NCI-H526 (cell line): ENCODE data around the gene ARHGEF16.
A peak's percentile ranks its signal among the peaks of the same experiment; 100 is the strongest.

ENCODE experiments used
- DNase-seq, 2 experiments: peaks; one replicate each; lab custom pipeline; 2025; lab: John Stamatoyannopoulos, UW

ARHGEF16 gene

GRCh38 chr1:3456964-3457909 is 2.8 kb downstream of the ARHGEF16 start:
- no peak for DNase-seq

- DNase-seq: no peak
These were observed 3.7 kb downstream of the ARHGEF16 start for GRCh38 chr1:3457910-3458883.

DNA sequence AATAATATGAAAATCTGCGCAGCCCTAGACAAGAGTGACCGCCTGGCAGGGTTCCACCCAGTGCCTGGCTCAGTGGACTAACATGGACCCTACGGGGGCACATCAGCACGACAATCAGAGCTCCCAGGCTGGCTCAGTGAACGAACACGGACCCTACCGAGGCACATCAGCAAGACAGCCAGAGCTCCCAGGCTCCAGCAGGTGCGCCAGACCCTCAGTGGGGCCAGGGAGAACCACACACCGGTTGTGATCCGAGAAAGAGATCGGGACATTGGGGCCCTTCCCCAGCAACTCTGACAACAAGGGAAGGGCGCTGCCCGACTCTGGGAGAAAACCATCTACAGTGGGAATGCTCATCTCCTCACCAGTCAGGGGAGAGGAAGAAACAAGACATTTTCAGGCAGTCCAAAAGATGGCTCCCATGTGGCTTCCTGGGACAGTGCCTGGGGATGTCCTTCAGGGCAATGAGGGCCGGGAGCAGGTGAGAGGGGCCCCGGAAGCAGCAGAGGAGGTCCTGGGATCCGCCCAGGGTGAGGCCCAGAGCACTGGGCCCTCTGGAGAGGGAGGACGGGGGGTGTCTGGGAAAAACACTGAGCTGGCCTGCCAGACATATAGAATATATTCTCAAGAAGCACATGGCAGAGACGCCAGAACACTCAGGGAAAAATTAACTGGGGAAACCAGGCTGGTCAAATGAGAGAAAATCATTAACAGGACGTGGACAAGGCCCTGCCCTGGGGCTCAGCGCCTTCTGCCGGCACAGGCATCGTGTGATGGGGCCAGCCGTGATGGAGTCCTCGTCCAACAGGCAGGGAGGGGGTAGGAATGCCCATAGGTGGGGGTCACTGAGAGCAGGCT is 4.8 kb downstream of the ARHGEF16 start:
- no peak for DNase-seq

GRCh38 chr1:3459940-3460671 is 5.6 kb downstream of the ARHGEF16 start:
- DNase-seq: peak in 1 of 2 experiments; percentile 61

- DNase-seq: no peak
These were observed 6.2 kb downstream of the ARHGEF16 start for GRCh38 chr1:3460672-3461131.

DNA sequence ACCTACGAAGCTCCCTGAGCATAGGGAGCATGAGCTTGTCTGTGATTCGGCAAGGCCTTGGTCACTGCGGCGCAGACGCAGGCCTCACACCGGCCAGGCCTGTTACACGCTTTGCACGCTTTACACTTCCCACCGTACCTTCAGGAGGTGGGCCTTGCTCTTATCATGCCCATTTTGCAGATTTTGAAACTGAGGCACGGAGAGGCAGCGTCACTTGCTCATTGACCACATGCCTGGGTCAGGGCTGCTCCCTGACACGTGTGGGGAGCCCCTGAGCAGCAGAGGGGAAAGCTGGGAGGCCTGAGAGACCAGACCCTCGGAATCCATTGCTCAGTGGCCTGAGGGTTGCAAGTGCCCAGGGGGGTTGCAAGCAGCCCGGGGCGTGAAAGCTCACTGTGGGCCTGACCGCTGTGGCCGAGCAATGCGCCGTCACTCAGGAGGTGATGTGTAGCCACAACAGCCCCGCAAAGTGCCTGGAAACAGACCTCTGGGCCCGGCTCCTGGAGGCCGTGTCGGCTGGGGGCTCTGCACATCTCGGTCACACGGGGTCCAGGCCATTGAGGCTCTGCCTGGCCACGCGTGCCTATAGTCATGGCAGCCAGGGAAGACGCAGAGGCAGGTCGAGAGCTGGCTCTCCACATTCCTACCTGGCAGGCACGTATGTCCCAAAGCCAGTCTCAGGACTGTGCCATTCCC is 6.9 kb downstream of the ARHGEF16 start:
- DNase-seq: no peak

GRCh38 chr1:3461934-3462275 is 7.4 kb downstream of the ARHGEF16 start:
- no peak for DNase-seq

- DNase-seq: no peak
These were observed 8.0 kb downstream of the ARHGEF16 start for GRCh38 chr1:3462356-3463012.

- no peak for DNase-seq
These were observed 8.5 kb downstream of the ARHGEF16 start for GRCh38 chr1:3463013-3463385.

DNA sequence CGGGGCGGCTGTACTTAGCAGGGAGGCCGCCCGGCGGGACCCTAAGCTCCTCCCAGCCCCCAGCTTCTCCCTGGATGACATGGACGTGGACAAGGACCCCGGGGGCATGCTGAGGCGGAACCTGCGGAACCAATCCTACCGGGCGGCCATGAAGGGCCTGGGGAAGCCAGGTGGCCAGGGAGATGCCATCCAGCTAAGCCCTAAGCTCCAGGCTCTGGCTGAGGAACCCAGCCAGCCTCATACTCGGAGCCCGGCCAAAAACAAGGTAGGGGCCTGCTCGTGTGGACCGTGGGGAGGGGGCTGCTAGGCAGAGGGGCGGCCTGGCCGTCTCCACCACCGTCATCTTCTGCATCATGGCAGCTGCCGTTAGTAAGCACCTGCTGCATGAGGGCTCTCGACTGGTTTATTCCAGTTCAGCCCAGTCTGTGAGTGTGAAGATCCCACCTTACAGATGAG is 9.0 kb downstream of the ARHGEF16 start:
- DNase-seq: no peak

GRCh38 chr1:3463891-3464648 is 9.6 kb downstream of the ARHGEF16 start:
- DNase-seq: no peak

DNA sequence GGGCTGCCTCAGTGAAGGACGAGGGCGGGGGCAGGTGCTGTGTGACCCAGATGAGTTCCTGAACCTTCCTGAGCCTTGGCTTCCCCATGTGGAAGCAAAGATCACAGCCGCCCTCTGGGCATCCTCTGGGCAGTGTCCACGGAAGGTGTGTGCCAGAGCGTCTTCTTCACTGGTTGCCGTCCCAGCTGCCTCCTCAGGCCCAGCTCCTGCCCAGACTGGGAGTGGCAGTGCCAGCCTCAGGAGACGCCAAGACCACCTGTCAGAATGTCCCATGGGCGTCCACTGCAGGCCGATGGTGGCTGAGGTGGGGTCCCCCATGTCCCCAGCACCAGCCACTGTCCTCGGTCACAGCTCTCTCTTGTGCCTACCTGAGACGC is 10.2 kb downstream of the ARHGEF16 start:
- no peak for DNase-seq

DNA sequence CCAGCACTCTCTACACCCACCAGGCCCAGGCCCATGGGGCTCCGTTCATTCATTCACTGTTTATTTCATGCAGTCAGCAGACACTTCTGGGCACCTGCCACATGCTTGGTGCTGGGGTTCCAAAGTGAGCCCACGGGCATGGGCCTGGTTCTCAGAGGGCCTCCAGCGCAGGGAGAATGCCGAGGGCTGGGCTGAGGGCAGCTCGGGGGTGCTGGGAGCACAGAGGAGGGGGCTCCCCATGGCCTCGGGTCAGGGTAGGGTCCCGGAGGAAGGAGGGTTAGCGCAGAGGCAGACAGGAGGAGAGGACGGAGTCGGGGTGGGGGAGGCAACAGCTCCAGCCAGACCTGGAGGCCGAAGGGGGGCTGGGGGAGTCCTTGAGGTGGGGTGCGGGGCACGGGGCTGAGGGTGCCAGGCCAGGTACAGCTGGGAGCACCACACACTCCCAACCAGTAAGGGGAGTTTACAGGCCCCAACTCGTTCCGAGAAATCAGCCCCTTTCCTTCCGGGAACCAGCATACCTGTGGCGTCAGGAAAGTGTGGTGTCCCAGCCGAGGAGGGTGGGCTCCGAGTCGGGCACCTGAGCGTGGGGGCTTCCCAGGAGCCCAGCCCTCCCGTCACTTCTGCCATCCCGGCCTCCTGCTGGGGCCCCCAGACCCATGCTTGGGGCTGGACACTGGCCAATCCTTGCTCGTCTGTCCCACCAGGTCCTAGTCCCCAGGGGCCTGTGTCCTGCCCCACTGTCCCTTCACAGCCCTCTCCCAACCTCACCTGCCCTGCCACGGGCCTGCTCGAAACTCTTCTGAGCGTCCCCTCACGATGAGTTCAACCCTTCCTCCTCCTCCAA is 10.8 kb downstream of the ARHGEF16 start:
- DNase-seq: no peak

- DNase-seq: no peak
These were observed 11.5 kb downstream of the ARHGEF16 start for GRCh38 chr1:3465935-3466321.

- no peak for DNase-seq
These were observed 12.1 kb downstream of the ARHGEF16 start for GRCh38 chr1:3466366-3467075.

GRCh38 chr1:3467096-3468036 is 12.9 kb downstream of the ARHGEF16 start:
- no peak for DNase-seq
